ENCODE results near the gene LMOD3.

The LMOD3 gene

GRCh38 chr3:69081583-69082262, 40.7 kb downstream of the LMOD3 start:
- H3K27me3 ChIP-seq (ENCODE audit: insufficient read depth, low read length) = no peaks in the 10 kb centered on the region
- H3K9me3 ChIP-seq (ENCODE audit: insufficient read depth, low read depth, low read length) = no peaks in the 10 kb centered on the region
- no peak overlapping the region for H3K9ac ChIP-seq (ENCODE audit: low read depth, low read length)
- 83% methylated on average over 5 of the region's 5 CpGs for WGBS
- peaks cover 44% of the 10 kb centered on the region for H3K4me1 ChIP-seq (ENCODE audit: insufficient read depth, low read length)
- 0 out of 2 replicates have a peak, but pooled peaks cover 3% of the 10 kb centered on the region for H3K36me3 ChIP-seq (ENCODE audit: insufficient read depth, low read length)
- H3K27ac ChIP-seq (ENCODE audit: low read depth, low read length) = no peak overlapping the region
- H3K4me3 ChIP-seq (ENCODE audit: low read length) = no peak overlapping the region

GRCh38 chr3:69080233-69080920, 42.0 kb downstream of the LMOD3 start, which contains the start of gene UBA3:
TSS of gene UBA3 (minus strand) at chr3:69080365. CDS start at chr3:69080353, 12 bp downstream.
- H3K27ac ChIP-seq (ENCODE audit: low read depth, low read length) = peak within 1 kb of the TSS; percentile 69
- H3K9me3 ChIP-seq (ENCODE audit: insufficient read depth, low read depth, low read length) = no peaks in the 10 kb centered on the region
- H3K4me1 ChIP-seq (ENCODE audit: insufficient read depth, low read length) = peaks cover 34% of the 10 kb centered on the region
- H3K4me3 ChIP-seq (ENCODE audit: low read length) = peak within 1 kb of the TSS; percentile 94
- no peaks in the 10 kb centered on the region for H3K27me3 ChIP-seq (ENCODE audit: insufficient read depth, low read length)
- peaks cover 9% of the 10 kb centered on the region for H3K36me3 ChIP-seq (ENCODE audit: insufficient read depth, low read length)
- under 1% methylated on average over 30 of the region's 37 CpGs for WGBS
- H3K9ac ChIP-seq (ENCODE audit: low read depth, low read length) = peak within 1 kb of the TSS; percentile 82

- peak overlapping the region; percentile 69 for H3K27ac ChIP-seq (ENCODE audit: low read depth, low read length)
- H3K36me3 ChIP-seq (ENCODE audit: insufficient read depth, low read length) = peaks cover 18% of the 10 kb centered on the region
- H3K9ac ChIP-seq (ENCODE audit: low read depth, low read length) = peak overlapping the region; percentile 82
- peaks cover 33% of the 10 kb centered on the region for H3K4me1 ChIP-seq (ENCODE audit: insufficient read depth, low read length)
- H3K9me3 ChIP-seq (ENCODE audit: insufficient read depth, low read depth, low read length) = no peaks in the 10 kb centered on the region
- peak overlapping the region; percentile 94 for H3K4me3 ChIP-seq (ENCODE audit: low read length)
- H3K27me3 ChIP-seq (ENCODE audit: insufficient read depth, low read length) = no peaks in the 10 kb centered on the region
- 11% methylated on average over 22 of the region's 29 CpGs for WGBS
Measured at GRCh38 chr3:69079269-69080159, 42.9 kb downstream of the LMOD3 start.

GRCh38 chr3:69072928-69073327, 49.5 kb downstream of the LMOD3 start:
- Histone ChIP-seq H3K36me3 (ENCODE audit: insufficient read depth, low read length) (peaks cover 63% of the 10 kb centered on the region), H3K4me3 (ENCODE audit: low read length) (no peak overlapping the region), H3K27me3 (ENCODE audit: insufficient read depth, low read length) (no peaks in the 10 kb centered on the region), H3K4me1 (ENCODE audit: insufficient read depth, low read length) (no peaks in the 10 kb centered on the region), H3K9ac (ENCODE audit: low read depth, low read length) (no peak overlapping the region), H3K27ac (ENCODE audit: low read depth, low read length) (no peak overlapping the region), H3K9me3 (ENCODE audit: insufficient read depth, low read depth, low read length) (no peaks in the 10 kb centered on the region)
- 92% methylated on average over 3 of the region's 3 CpGs for WGBS

GRCh38 chr3:69066121-69066520, 56.3 kb downstream of the LMOD3 start:
- Histone ChIP-seq H3K36me3 (ENCODE audit: insufficient read depth, low read length) (peaks cover 64% of the 10 kb centered on the region), H3K27ac (ENCODE audit: low read depth, low read length) (no peak overlapping the region), H3K9ac (ENCODE audit: low read depth, low read length) (no peak overlapping the region), H3K9me3 (ENCODE audit: insufficient read depth, low read depth, low read length) (no peaks in the 10 kb centered on the region), H3K4me3 (ENCODE audit: low read length) (no peak overlapping the region), H3K27me3 (ENCODE audit: insufficient read depth, low read length) (no peaks in the 10 kb centered on the region), H3K4me1 (ENCODE audit: insufficient read depth, low read length) (no peaks in the 10 kb centered on the region)
- 49% methylated on average over 2 of the region's 4 CpGs for WGBS

GRCh38 chr3:69065318-69065964, 57.0 kb downstream of the LMOD3 start:
- H3K27me3 ChIP-seq (ENCODE audit: insufficient read depth, low read length) = no peaks in the 10 kb centered on the region
- H3K9me3 ChIP-seq (ENCODE audit: insufficient read depth, low read depth, low read length) = no peaks in the 10 kb centered on the region
- no peak overlapping the region for H3K4me3 ChIP-seq (ENCODE audit: low read length)
- H3K36me3 ChIP-seq (ENCODE audit: insufficient read depth, low read length) = peaks cover 64% of the 10 kb centered on the region
- WGBS = 95% methylated on average over 3 of the region's 6 CpGs
- no peak overlapping the region for H3K27ac ChIP-seq (ENCODE audit: low read depth, low read length)
- H3K9ac ChIP-seq (ENCODE audit: low read depth, low read length) = no peak overlapping the region
- no peaks in the 10 kb centered on the region for H3K4me1 ChIP-seq (ENCODE audit: insufficient read depth, low read length)

- no peak overlapping the region for H3K9ac ChIP-seq (ENCODE audit: low read depth, low read length)
- no peaks in the 10 kb centered on the region for H3K4me1 ChIP-seq (ENCODE audit: insufficient read depth, low read length)
- H3K27ac ChIP-seq (ENCODE audit: low read depth, low read length) = no peak overlapping the region
- H3K36me3 ChIP-seq (ENCODE audit: insufficient read depth, low read length) = peaks cover 73% of the 10 kb centered on the region
- no peaks in the 10 kb centered on the region for H3K27me3 ChIP-seq (ENCODE audit: insufficient read depth, low read length)
- 93% methylated on average over 2 of the region's 2 CpGs for WGBS
- H3K4me3 ChIP-seq (ENCODE audit: low read length) = no peak overlapping the region
- no peaks in the 10 kb centered on the region for H3K9me3 ChIP-seq (ENCODE audit: insufficient read depth, low read depth, low read length)
Measured at GRCh38 chr3:69063636-69064035, 58.8 kb downstream of the LMOD3 start.

- H3K27ac ChIP-seq (ENCODE audit: low read depth, low read length) = no peak overlapping the region
- no peaks in the 10 kb centered on the region for H3K4me1 ChIP-seq (ENCODE audit: insufficient read depth, low read length)
- H3K9me3 ChIP-seq (ENCODE audit: insufficient read depth, low read depth, low read length) = no peaks in the 10 kb centered on the region
- H3K36me3 ChIP-seq (ENCODE audit: insufficient read depth, low read length) = peaks cover 98% of the 10 kb centered on the region
- no peaks in the 10 kb centered on the region for H3K27me3 ChIP-seq (ENCODE audit: insufficient read depth, low read length)
- H3K9ac ChIP-seq (ENCODE audit: low read depth, low read length) = no peak overlapping the region
- no peak overlapping the region for H3K4me3 ChIP-seq (ENCODE audit: low read length)
Measured at GRCh38 chr3:69059688-69060087, 62.7 kb downstream of the LMOD3 start.

GRCh38 chr3:69058947-69059224, 63.5 kb downstream of the LMOD3 start:
- H3K27ac ChIP-seq (ENCODE audit: low read depth, low read length) = no peak overlapping the region
- H3K4me1 ChIP-seq (ENCODE audit: insufficient read depth, low read length) = no peaks in the 10 kb centered on the region
- H3K36me3 ChIP-seq (ENCODE audit: insufficient read depth, low read length) = peaks cover 95% of the 10 kb centered on the region
- no peak overlapping the region for H3K4me3 ChIP-seq (ENCODE audit: low read length)
- H3K27me3 ChIP-seq (ENCODE audit: insufficient read depth, low read length) = no peaks in the 10 kb centered on the region
- 73% methylated on average over 1 of the region's 2 CpGs for WGBS
- H3K9me3 ChIP-seq (ENCODE audit: insufficient read depth, low read depth, low read length) = no peaks in the 10 kb centered on the region
- H3K9ac ChIP-seq (ENCODE audit: low read depth, low read length) = no peak overlapping the region

GRCh38 chr3:69058180-69058946, 64.0 kb downstream of the LMOD3 start:
- Histone ChIP-seq H3K27me3 (ENCODE audit: insufficient read depth, low read length) (no peaks in the 10 kb centered on the region), H3K9me3 (ENCODE audit: insufficient read depth, low read depth, low read length) (no peaks in the 10 kb centered on the region), H3K4me1 (ENCODE audit: insufficient read depth, low read length) (no peaks in the 10 kb centered on the region), H3K36me3 (ENCODE audit: insufficient read depth, low read length) (peaks cover 92% of the 10 kb centered on the region), H3K27ac (ENCODE audit: low read depth, low read length) (no peak overlapping the region), H3K9ac (ENCODE audit: low read depth, low read length) (no peak overlapping the region), H3K4me3 (ENCODE audit: low read length) (no peak overlapping the region)
- 96% methylated on average over 3 of the region's 3 CpGs for WGBS

All from HUES64 (cell line).